ENCODE data around the gene RFC5.
A peak's percentile ranks its signal among the peaks of the same experiment; 100 is the strongest.

Gene RFC5

DNA sequence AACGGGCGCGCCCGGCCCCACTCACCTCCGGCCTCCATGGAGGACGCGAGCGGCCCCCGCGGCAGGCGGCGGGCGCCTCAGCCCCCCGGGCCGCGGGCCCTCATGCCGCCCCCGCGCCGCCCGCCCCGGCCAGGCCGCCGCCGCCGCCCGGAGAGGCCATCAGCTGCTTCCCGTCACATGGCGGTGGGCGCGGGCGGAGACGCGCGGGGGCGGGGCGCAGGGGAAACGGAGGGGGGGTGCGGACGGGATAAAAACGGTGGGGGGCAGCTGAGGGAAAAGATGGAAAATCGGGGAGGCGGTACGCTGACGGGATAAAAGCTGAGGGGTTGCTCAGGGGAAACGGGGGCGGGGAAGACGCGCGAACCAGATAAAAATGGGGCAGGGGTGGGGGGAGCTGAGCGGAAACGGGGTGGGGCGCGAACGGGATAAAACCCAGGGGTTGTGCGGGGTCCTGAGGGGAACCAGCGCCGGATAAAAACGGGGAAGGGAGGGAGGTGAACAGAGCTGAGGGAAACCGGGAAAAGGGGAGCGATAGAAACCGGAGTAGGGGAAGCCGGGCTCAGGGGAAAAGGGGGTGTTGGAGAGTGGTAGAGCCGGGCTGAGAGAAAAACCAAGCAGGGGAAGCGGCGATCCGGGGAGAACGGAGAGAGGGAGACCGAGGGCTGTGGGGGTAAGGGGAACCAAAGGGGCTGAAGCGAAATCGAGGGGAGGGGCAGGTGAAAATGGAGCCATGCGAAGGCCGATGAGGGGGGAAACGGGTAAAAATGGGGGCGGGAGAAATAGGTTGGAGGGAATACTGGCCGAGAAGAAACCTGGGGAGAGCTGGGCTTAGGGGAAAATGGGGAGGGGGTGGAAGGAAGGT is 44.7 kb downstream of the RFC5 start, which contains the start of gene WSB2:
Gene WSB2 (minus strand): TSS at position 169 of the 862 bp plus-strand sequence. CDS start 131 bp downstream, at position 38.
- no peak for DNase-seq (ENCODE audit: low read depth)
- in situ Hi-C loops (cut with HindIII; ENCODE audit: low sequenced_read_pairs): no loop called here
- TF ChIP-seq, protein P1, sequence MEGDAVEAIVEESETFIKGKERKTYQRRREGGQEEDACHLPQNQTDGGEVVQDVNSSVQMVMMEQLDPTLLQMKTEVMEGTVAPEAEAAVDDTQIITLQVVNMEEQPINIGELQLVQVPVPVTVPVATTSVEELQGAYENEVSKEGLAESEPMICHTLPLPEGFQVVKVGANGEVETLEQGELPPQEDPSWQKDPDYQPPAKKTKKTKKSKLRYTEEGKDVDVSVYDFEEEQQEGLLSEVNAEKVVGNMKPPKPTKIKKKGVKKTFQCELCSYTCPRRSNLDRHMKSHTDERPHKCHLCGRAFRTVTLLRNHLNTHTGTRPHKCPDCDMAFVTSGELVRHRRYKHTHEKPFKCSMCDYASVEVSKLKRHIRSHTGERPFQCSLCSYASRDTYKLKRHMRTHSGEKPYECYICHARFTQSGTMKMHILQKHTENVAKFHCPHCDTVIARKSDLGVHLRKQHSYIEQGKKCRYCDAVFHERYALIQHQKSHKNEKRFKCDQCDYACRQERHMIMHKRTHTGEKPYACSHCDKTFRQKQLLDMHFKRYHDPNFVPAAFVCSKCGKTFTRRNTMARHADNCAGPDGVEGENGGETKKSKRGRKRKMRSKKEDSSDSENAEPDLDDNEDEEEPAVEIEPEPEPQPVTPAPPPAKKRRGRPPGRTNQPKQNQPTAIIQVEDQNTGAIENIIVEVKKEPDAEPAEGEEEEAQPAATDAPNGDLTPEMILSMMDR (IDR thresholded peaks at IDR 0.05; ENCODE audit: low read depth, low read length, missing control alignments): no peak
- peak within 1 kb of the TSS; percentile 83 for H3K4me3 ChIP-seq (ENCODE audit: low read depth, low read length)

DNA sequence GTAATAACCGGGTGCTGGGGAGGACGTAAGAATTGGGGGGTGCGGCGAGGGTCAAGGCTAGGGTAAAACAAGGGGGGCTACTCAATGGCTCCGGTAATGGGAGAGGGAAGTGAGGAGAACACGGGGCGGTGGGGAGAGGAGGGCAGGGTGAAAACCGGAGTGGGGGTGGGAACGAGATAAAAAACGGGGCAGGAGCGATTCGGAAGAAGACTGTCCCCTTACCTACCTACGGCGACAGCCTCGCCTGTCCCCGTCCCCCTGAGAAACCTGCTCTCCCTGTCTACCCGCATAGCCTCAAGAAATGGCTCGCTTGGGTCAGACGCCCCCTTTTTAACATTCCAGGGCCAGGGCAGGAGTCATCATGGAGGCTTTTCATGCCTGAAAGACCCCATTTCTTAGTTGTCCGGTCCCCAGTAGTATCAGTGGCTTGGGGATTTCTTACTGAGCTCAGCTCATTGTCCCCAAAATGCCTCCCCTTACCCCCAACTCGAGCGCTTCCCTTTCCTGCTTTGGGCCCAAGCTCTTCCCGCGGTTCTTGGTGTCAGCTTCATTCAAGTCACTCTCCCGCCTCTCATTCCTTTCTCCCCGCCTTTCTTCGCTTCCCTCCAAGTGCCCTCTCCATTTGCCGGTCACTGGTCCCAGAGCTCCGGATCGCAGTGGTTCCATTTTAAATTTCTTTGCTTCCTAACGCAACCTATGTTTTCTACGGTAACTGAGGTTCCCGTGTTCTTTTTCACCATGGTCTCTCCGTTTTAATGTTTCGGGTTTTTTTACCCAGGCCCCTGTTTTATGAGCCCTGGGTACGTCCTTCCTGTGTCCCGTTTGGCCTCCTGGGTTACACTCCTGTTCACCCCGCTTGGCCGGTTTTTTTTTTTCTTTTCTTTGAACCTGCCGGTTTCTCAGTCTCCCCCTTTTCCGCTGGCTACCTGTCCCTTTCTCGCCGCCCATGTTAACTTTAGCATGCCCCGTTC is 45.7 kb downstream of the RFC5 start:
- in situ Hi-C loops (cut with HindIII; ENCODE audit: low sequenced_read_pairs): no loop called here
- peak overlapping the region; percentile 83 for H3K4me3 ChIP-seq (ENCODE audit: low read depth, low read length)
- DNase-seq (ENCODE audit: low read depth): no peak
- TF ChIP-seq, protein P1 (IDR thresholded peaks at IDR 0.05; ENCODE audit: low read depth, low read length, missing control alignments): no peak

DNA sequence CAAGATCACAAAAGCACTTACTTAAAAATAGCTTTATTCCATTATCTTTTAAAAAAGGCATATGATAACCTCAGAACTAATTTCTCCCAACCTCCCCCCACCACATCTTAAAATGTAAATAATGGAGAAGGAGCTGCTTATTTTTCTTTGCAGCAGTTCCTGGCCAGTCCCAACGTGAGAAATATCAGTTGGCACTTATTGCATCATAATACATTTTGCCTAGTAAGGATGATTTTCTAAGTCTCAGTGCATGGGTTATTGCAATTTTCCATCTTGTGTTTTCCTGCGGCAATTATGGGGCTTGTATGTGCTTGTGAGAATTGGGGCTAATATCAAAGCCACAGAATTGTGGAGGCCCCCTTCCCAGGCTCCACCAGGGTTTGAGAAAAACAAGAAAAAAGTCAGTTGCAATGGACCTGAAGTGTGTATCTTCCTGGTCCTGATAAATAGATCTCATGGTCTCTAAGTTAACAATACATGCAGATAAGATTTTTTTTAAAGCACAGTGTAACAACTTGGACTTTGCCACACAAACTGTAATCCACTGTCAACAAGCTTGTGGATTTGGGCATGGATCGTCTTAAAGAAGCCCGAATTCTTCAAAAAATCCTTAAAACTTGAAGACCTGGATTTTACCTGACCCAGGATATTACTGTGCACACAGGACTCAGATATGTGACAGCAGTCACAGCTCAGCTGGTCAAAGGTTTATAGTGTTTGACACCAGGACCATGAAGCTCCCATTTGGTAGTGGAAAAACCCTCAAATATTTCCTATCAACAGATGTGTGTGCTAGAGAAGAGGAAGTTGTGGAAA is 47.3 kb downstream of the RFC5 start:
- no peak overlapping the region for H3K4me3 ChIP-seq (ENCODE audit: low read depth, low read length)
- TF ChIP-seq, protein P1 (IDR thresholded peaks at IDR 0.05; ENCODE audit: low read depth, low read length, missing control alignments): no peak
- in situ Hi-C loops (cut with HindIII; ENCODE audit: low sequenced_read_pairs): no loop called here
- DNase-seq (ENCODE audit: low read depth): no peak

DNA sequence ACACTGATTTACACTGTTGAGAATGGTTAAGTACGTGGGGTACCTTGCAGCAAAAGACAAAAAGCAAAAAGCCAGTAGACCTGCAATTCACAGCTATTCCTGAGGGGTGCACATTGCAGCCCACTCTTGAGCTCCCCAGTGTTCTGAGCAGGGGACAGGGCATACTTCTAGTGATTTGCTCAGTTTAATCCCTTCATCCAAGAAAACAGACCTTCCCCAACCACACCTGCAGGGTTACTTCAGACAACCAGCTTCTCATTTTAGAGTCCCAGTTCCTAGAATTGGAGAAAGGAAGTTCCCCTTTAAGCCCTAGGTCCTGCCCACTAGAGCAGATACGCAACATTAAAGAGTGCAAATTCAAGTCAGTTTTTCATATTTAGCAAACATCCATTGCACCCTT is 48.1 kb downstream of the RFC5 start:
- DNase-seq (ENCODE audit: low read depth): no peak
- in situ Hi-C loops (cut with HindIII; ENCODE audit: low sequenced_read_pairs): no loop called here
- TF ChIP-seq, protein P1 (IDR thresholded peaks at IDR 0.05; ENCODE audit: low read depth, low read length, missing control alignments): peak; percentile 45
- no peak overlapping the region for H3K4me3 ChIP-seq (ENCODE audit: low read depth, low read length)

DNA sequence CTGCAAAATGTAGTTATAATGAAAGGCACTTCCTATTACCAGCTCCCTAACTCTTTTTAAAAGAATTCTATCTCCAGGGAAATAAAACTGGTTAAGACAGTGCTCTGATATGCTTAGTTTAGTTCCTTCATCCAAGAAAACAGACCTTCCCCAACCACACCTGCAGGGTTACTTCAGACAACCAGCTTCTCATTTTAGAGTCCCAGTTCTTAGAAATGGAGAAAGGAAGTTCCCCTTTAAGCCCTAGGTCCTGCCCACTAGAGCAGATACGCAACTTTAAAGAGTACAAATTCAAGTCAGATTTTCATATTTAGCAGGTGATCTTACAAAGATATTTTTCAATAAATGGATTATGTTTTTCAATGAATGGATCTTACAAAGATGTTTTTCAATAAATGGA is 48.9 kb downstream of the RFC5 start:
- in situ Hi-C loops (cut with HindIII; ENCODE audit: low sequenced_read_pairs): no loop called here
- no peak overlapping the region for H3K4me3 ChIP-seq (ENCODE audit: low read depth, low read length)
- DNase-seq (ENCODE audit: low read depth): no peak
- TF ChIP-seq, protein P1 (IDR thresholded peaks at IDR 0.05; ENCODE audit: low read depth, low read length, missing control alignments): no peak

Data from astrocyte of the cerebellum (primary cell).